HepG2 (cell line): ENCODE measurements around the gene ZBTB37. TPM values are rescaled to one million over a fixed set of nuclear protein-coding genes. Genes with fewer than 3 reads are reported as not detected.

Source experiments
- ATAC-seq: fragments of 200-7000 bp; cut with Tn5 transposase; 3 replicates; pipeline ENCODE4 v1.9.1; 2020; ENCODE audit warnings: mild to moderate bottlenecking, moderate library complexity
- BruUV-seq: library from RNA; stranded (reverse); fragments of 400-500 nt; replicated peaks from 2 replicates; lab custom pipeline; 2021; lab: Mats Ljungman, UMichigan
- CTCF ChIA-PET: fragments of 300-600 bp; formaldehyde crosslinking; extraction: SDS; loops from one replicate; lab custom pipeline; 2021; ENCODE audit warnings: low total read pairs, inconsistent platforms, low intra/inter-chr PET ratio; lab: Yijun Ruan, JAX
- POLR2A ChIA-PET: fragments of 350-600 bp; sonication (Branson Sonifier 250); formaldehyde crosslinking; loops from one replicate; lab custom pipeline; 2020; ENCODE audit warnings: antibody characterized with exemption, inconsistent platforms; lab: Yijun Ruan, JAX
- DNase-seq: peaks from one replicate; pipeline ENCODE4 v3.0.0-alpha.2; 2015; ENCODE audit warnings: low spot score
- FAIRE-seq: peaks from 3 replicates; lab custom pipeline; 2011; peaks lifted over from hg19 to GRCh38; lab: Jason Lieb, UNC
- H2AFZ ChIP-seq: one replicate; pipeline ENCODE4 v1.6.1; 2011; ENCODE audit warnings: low read length, inconsistent platforms
- H3K27ac ChIP-seq: fragments of 300-600 bp; 3 replicates; pipeline ENCODE4 v1.8.0; 2011; ENCODE audit warnings: mixed run types, mild to moderate bottlenecking, mixed read lengths, low read length, inconsistent platforms; ENCODE audit not compliant: insufficient read depth; ENCODE audit errors: extremely low read length
- H3K27me3 ChIP-seq, 2 experiments: fragments of 200-600 bp in 1 of 2; 2 replicates in 1 of 2; 3 replicates in 1 of 2; pipeline versions ENCODE4 v1.6.0 to v1.8.0; 2011; ENCODE audit warnings: low read length in 2 of 2, mild to moderate bottlenecking in 2 of 2, moderate library complexity in 2 of 2, inconsistent platforms in 1 of 2; ENCODE audit not compliant: insufficient read depth in 2 of 2, control insufficient read depth in 1 of 2
- H3K36me3 ChIP-seq, 2 experiments: fragments of 200-600 bp in 1 of 2; replicated peaks in 1 of 2; 2 replicates in 1 of 2; 3 replicates in 1 of 2; pipeline versions ENCODE4 v1.5.1 to v1.8.0; 2011; ENCODE audit warnings: low read length in 2 of 2, inconsistent platforms in 1 of 2; ENCODE audit not compliant: insufficient read depth in 2 of 2, control insufficient read depth in 1 of 2
- H3K4me1 ChIP-seq: 2 replicates; pipeline ENCODE4 v1.5.1; 2012; ENCODE audit warnings: low read length, inconsistent platforms; ENCODE audit not compliant: insufficient read depth
- H3K4me2 ChIP-seq: 2 replicates; pipeline ENCODE4 v1.6.0; 2011; ENCODE audit warnings: low read depth, low read length, inconsistent platforms
- H3K4me3 ChIP-seq, 3 experiments: fragments of 200-600 bp in 1 of 3; sonication (generic), shearing (Covaris generic) in 1 of 3; replicated peaks in 1 of 3; 2 replicates each; pipeline ENCODE4 v1.5.1; 2011 to 2016; ENCODE audit warnings: low read length in 3 of 3, inconsistent platforms in 2 of 3, low read depth in 2 of 3, mild to moderate bottlenecking in 2 of 3, control low read depth in 1 of 3, mixed read lengths in 1 of 3; ENCODE audit not compliant: insufficient read depth in 1 of 3
- H3K79me2 ChIP-seq: one replicate; pipeline ENCODE4 v1.6.1; 2011; ENCODE audit warnings: low read length, inconsistent platforms; ENCODE audit not compliant: insufficient read depth
- H3K9ac ChIP-seq: 2 replicates; pipeline ENCODE4 v1.6.0; 2011; ENCODE audit warnings: mild to moderate bottlenecking, low read depth, low read length, inconsistent platforms; ENCODE audit not compliant: insufficient read depth
- H3K9me3 ChIP-seq: 2 replicates; pipeline ENCODE4 v1.5.1; 2012; ENCODE audit warnings: mild to moderate bottlenecking, low read length
- H4K20me1 ChIP-seq: 2 replicates; pipeline ENCODE4 v1.6.0; 2011; ENCODE audit warnings: inconsistent platforms, mild to moderate bottlenecking, low read length, moderate library complexity; ENCODE audit not compliant: insufficient read depth
- ELF1 ChIP-seq: sonication (generic); formaldehyde crosslinking; IDR thresholded peaks from 2 replicates; pipeline ENCODE4 v1.4.0; 2020; ENCODE audit warnings: missing genetic modification reagents
- MTA1 ChIP-seq: sonication (generic); formaldehyde crosslinking; IDR thresholded peaks from 2 replicates; pipeline ENCODE4 v1.4.0; 2020; ENCODE audit warnings: missing genetic modification reagents, mild to moderate bottlenecking, borderline replicate concordance
- PAF1 ChIP-seq: IDR thresholded peaks from 2 replicates; pipeline ENCODE4 v1.6.1; 2016; ENCODE audit warnings: missing genetic modification reagents, missing compliant biosample characterization
- POLR2A ChIP-seq, 2 experiments: IDR thresholded peaks; 2 replicates each; pipeline ENCODE4 v1.6.1; 2011; ENCODE audit warnings: low read depth in 2 of 2, low read length in 2 of 2, mild to moderate bottlenecking in 1 of 2, moderate library complexity in 1 of 2; ENCODE audit not compliant: insufficient read depth in 1 of 2
- POLR2AphosphoS5 ChIP-seq: IDR thresholded peaks from 2 replicates; pipeline ENCODE4 v1.6.1; 2012; ENCODE audit warnings: low read depth, low read length
- RBFOX2 ChIP-seq: fragments of 200-400 bp; formaldehyde crosslinking; IDR thresholded peaks from 2 replicates; pipeline ENCODE4 v1.6.1; 2017; ENCODE audit warnings: low read depth, mild to moderate bottlenecking, low read length
- RBM22 ChIP-seq: fragments of 200-400 bp; formaldehyde crosslinking; optimal IDR thresholded peaks from 2 replicates; pipeline ENCODE3; 2017; ENCODE audit warnings: mild to moderate bottlenecking, low read length, moderate library complexity
- XBP1 ChIP-seq: sonication (generic); formaldehyde crosslinking; IDR thresholded peaks from 2 replicates; pipeline ENCODE4 v1.5.0; 2020; ENCODE audit warnings: missing genetic modification reagents
- ZBTB1 ChIP-seq: sonication (generic); formaldehyde crosslinking; IDR thresholded peaks from 2 replicates; pipeline ENCODE4 v1.4.0; 2020; ENCODE audit warnings: missing genetic modification reagents, borderline replicate concordance
- ZFX ChIP-seq: sonication (generic); formaldehyde crosslinking; IDR thresholded peaks from 2 replicates; pipeline ENCODE4 v1.4.0; 2020; ENCODE audit warnings: mild to moderate bottlenecking, low read depth, missing genetic modification reagents, moderate library complexity
- ZNF678 ChIP-seq: sonication (generic); formaldehyde crosslinking; IDR thresholded peaks from 2 replicates; pipeline ENCODE4 v1.4.0; 2020; ENCODE audit warnings: mild to moderate bottlenecking, missing genetic modification reagents
- WGBS: methylation state at CpG from one replicate; pipeline ENCODE4 v1.1.6; 2017; ENCODE audit warnings: low lambda C conversion rate; 5-methylcytosine and 5-hydroxymethylcytosine counted together
- in situ Hi-C: cut with HindIII; loops from 2 replicates; pipeline ENCODE4 v1.10.0; 2017; ENCODE audit warnings: low pct_unique_long_range_greater_than_20kb; ENCODE audit not compliant: extremely low pct_ligation_motif_present
- intact Hi-C: fragments of 100-400 bp; cut with micrococcal nuclease; formaldehyde crosslinking; loops from one replicate; pipeline ENCODE4 v1.10.0; 2022; ENCODE audit not compliant: unreplicated experiment
- polyA plus RNA-seq, 8 experiments: library from polyadenylated mRNA; depleted of rRNA in 3 of 8; stranded (reverse) in 7 of 8; unstranded in 1 of 8; fragments of >200 nt; fragmentation: Illumina TruSeq in 4 of 8; extraction: Trizol in 4 of 8; gene quantifications; 2 replicates each; pipeline versions ENCODE4 v1.2.1 to v1.2.3, GENCODE V29; 2011 to 2016; ENCODE audit warnings: low read depth in 4 of 8, missing spikeins in 1 of 8, mixed read lengths in 1 of 8; ENCODE audit not compliant: insufficient read depth in 1 of 8
- total RNA-seq, 5 experiments: library from RNA; depleted of rRNA; stranded (reverse); fragments of >200 nt; fragmentation: Illumina TruSeq; extraction: Trizol; gene quantifications; 2 replicates each; pipeline ENCODE4 v1.2.3, GENCODE V29; 2016; ENCODE audit warnings: low read depth in 1 of 5
- TF ChIP-seq, protein P1 (sequence below): sonication (generic); formaldehyde crosslinking; IDR thresholded peaks from 2 replicates; pipeline ENCODE4 v1.4.0; 2020; ENCODE audit warnings: missing genetic modification reagents
- TF ChIP-seq, protein P2 (sequence below): sonication (generic); formaldehyde crosslinking; IDR thresholded peaks from 2 replicates; pipeline ENCODE4 v1.4.0; 2020; ENCODE audit warnings: missing genetic modification reagents, borderline replicate concordance

Gene ZBTB37
- total and polyA plus RNA-seq, 2 of the 13 experiments (the other 11 are each of a cell fraction or from before 2014, with no cell fraction given), result 2.6 to 7.7 TPM

DNA sequence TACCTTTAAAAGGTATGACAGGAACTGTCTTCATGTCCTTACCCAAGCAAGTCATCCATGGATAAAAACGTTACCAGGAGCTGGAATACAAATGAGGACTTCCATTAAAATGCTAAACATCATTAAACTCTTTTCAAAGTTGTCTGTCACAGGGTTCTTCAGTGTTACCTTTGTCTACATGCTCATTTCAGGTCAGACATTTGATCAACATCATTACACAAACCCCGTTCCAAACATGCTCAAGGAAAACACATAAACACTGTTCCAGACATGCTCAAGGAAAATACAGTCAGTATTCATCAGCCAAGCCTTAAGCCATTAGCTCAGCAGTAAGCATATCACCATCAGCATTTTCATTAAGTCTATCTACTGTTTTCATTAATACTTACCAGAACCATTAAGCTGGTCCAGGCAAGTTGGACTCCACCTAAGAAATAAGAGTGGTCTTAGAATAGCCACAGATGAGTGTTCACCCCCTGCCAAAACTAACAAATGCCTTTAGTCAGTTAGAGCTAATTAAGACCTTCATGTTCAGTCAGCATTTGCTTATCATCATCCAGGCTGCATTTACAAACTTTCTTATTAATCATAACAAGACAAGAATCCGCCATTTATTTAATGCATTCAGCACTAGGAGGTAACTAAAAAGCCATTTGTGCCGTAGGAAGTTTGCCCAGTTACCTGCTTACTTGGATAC is 2.6 kb upstream of the ZBTB37 start:
- H3K9ac ChIP-seq, result peak overlapping the region; percentile 95
- TF ChIP-seq RBM22 (peak; percentile 86), ZNF678 (CRISPR knock-in tag) (no peak), XBP1 (no peak), POLR2A (IDR thresholded peaks at IDR 0.05; ENCODE audit: insufficient read depth in 1 of 2, low read depth in 2 of 2, low read length in 2 of 2) (peak; percentile 14 to 33; a peak in 2 of 4 replicates), RBFOX2 (peak; percentile 23), MTA1 (CRISPR knock-in tag) (no peak), ZBTB1 (CRISPR knock-in tag) (no peak), ZFX (no peak), POLR2AphosphoS5 (peak; percentile 24; the same call in 1 of the 2 replicates), PAF1 (CRISPR knock-in tag) (peak; percentile 49; the same call in 1 of the 2 replicates), ELF1 (CRISPR knock-in tag) (no peak)
- TF ChIP-seq, protein P1, sequence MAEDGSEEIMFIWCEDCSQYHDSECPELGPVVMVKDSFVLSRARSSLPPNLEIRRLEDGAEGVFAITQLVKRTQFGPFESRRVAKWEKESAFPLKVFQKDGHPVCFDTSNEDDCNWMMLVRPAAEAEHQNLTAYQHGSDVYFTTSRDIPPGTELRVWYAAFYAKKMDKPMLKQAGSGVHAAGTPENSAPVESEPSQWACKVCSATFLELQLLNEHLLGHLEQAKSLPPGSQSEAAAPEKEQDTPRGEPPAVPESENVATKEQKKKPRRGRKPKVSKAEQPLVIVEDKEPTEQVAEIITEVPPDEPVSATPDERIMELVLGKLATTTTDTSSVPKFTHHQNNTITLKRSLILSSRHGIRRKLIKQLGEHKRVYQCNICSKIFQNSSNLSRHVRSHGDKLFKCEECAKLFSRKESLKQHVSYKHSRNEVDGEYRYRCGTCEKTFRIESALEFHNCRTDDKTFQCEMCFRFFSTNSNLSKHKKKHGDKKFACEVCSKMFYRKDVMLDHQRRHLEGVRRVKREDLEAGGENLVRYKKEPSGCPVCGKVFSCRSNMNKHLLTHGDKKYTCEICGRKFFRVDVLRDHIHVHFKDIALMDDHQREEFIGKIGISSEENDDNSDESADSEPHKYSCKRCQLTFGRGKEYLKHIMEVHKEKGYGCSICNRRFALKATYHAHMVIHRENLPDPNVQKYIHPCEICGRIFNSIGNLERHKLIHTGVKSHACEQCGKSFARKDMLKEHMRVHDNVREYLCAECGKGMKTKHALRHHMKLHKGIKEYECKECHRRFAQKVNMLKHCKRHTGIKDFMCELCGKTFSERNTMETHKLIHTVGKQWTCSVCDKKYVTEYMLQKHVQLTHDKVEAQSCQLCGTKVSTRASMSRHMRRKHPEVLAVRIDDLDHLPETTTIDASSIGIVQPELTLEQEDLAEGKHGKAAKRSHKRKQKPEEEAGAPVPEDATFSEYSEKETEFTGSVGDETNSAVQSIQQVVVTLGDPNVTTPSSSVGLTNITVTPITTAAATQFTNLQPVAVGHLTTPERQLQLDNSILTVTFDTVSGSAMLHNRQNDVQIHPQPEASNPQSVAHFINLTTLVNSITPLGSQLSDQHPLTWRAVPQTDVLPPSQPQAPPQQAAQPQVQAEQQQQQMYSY (CRISPR knock-in tag), result no peak
- TF ChIP-seq, protein P2, sequence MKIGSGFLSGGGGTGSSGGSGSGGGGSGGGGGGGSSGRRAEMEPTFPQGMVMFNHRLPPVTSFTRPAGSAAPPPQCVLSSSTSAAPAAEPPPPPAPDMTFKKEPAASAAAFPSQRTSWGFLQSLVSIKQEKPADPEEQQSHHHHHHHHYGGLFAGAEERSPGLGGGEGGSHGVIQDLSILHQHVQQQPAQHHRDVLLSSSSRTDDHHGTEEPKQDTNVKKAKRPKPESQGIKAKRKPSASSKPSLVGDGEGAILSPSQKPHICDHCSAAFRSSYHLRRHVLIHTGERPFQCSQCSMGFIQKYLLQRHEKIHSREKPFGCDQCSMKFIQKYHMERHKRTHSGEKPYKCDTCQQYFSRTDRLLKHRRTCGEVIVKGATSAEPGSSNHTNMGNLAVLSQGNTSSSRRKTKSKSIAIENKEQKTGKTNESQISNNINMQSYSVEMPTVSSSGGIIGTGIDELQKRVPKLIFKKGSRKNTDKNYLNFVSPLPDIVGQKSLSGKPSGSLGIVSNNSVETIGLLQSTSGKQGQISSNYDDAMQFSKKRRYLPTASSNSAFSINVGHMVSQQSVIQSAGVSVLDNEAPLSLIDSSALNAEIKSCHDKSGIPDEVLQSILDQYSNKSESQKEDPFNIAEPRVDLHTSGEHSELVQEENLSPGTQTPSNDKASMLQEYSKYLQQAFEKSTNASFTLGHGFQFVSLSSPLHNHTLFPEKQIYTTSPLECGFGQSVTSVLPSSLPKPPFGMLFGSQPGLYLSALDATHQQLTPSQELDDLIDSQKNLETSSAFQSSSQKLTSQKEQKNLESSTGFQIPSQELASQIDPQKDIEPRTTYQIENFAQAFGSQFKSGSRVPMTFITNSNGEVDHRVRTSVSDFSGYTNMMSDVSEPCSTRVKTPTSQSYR (CRISPR knock-in tag), result no peak
- H3K4me2 ChIP-seq, result peak overlapping the region; percentile 87
- peak overlapping the region; percentile 91 for H3K27ac ChIP-seq
- H3K4me3 ChIP-seq, result peak overlapping the region; percentile 58 to 98 (median 85); a peak in 5 of 6 replicates
- in situ Hi-C loops (loop anchor here (10.0 kb wide), 1 partner anchor 209 kb away; no protein-coding TSS in a partner anchor), intact Hi-C loops (loop anchor here (5.0 kb wide), 1 partner anchor 62 kb away; no protein-coding TSS in a partner anchor)
- H3K9me3 ChIP-seq, result no peaks in the 10 kb centered on the region
- H3K4me1 ChIP-seq, result peaks cover 39% of the 10 kb centered on the region
- no peak for DNase-seq
- H3K27me3 ChIP-seq, result no peaks in the 10 kb centered on the region; a peak in 1 of 5 replicates
- ChIA-PET CTCF (no interaction called here), POLR2A (interaction anchor here (0.7 to 1.6 kb wide), 3 partner anchors 9 to 389 kb away, joined by 3 to 5 read pairs (median 3); partner anchors contain the start of genes PRDX6 and SERPINC1)
- BruUV-seq, result no TSS peak
- H3K79me2 ChIP-seq, result peaks cover 28% of the 10 kb centered on the region
- FAIRE-seq, result no peak
- H3K36me3 ChIP-seq, result peaks cover 4 to 41% of the 10 kb centered on the region in 2 experiments
- no peak for ATAC-seq
- WGBS, result 43% methylated on average over 4 of the region's 4 CpGs
- peaks cover 38% of the 10 kb centered on the region for H4K20me1 ChIP-seq
- no peak overlapping the region for H2AFZ ChIP-seq
